Osteoblast (primary cell): ENCODE results near the gene ALG1. TPM values are rescaled to one million over a fixed set of nuclear protein-coding genes. Genes with fewer than 3 reads are reported as not detected.

ENCODE experiments used
- DNase-seq: peaks from one replicate; pipeline ENCODE4 v3.0.0; 2011; ENCODE audit warnings: low spot score, mixed read lengths; ENCODE audit not compliant: insufficient read length; ENCODE audit errors: missing footprints
- H2AFZ ChIP-seq: 2 replicates; pipeline ENCODE4 v1.6.0; 2011; ENCODE audit warnings: mild to moderate bottlenecking, low read length
- H3K27ac ChIP-seq: 2 replicates; pipeline ENCODE4 v1.5.1; 2011; ENCODE audit warnings: mild to moderate bottlenecking, low read depth, low read length, moderate library complexity
- H3K27me3 ChIP-seq: 2 replicates; pipeline ENCODE4 v1.6.0; 2012; ENCODE audit warnings: mild to moderate bottlenecking, control low read depth, inconsistent platforms, low read length, moderate library complexity; ENCODE audit not compliant: insufficient read depth
- H3K36me3 ChIP-seq: 2 replicates; pipeline ENCODE4 v1.5.1; 2011; ENCODE audit warnings: mild to moderate bottlenecking, low read length, control low read depth, moderate library complexity; ENCODE audit not compliant: insufficient read depth
- H3K4me1 ChIP-seq: 2 replicates; pipeline ENCODE4 v1.5.1; 2011; ENCODE audit warnings: mild to moderate bottlenecking, low read length, control low read depth, moderate library complexity; ENCODE audit not compliant: insufficient read depth
- H3K4me2 ChIP-seq: 2 replicates; pipeline ENCODE4 v1.6.0; 2011; ENCODE audit warnings: mild to moderate bottlenecking, low read length; ENCODE audit not compliant: insufficient read depth
- H3K4me3 ChIP-seq: fragments of 200-600 bp; sonication (generic); 3 replicates; pipeline ENCODE4 v1.5.1; 2012; ENCODE audit warnings: mild to moderate bottlenecking, low read length, inconsistent platforms; ENCODE audit not compliant: insufficient read depth
- H3K79me2 ChIP-seq: 2 replicates; pipeline ENCODE4 v1.6.0; 2012; ENCODE audit warnings: mild to moderate bottlenecking, low read length, control low read depth, inconsistent platforms; ENCODE audit not compliant: insufficient read depth
- H3K9me3 ChIP-seq: 2 replicates; pipeline ENCODE4 v1.5.1; 2011; ENCODE audit warnings: low read depth, low read length, control low read depth
- H4K20me1 ChIP-seq: 2 replicates; pipeline ENCODE4 v1.6.0; 2012; ENCODE audit warnings: mild to moderate bottlenecking, low read length, control low read depth; ENCODE audit not compliant: insufficient read depth
- CTCF ChIP-seq: IDR thresholded peaks from 2 replicates; pipeline ENCODE4 v1.5.1; 2011; ENCODE audit warnings: mild to moderate bottlenecking, low read depth, low read length, moderate library complexity; ENCODE audit errors: extremely low read depth
- total RNA-seq: library from RNA; depleted of rRNA; stranded (reverse); fragments of >200 nt; gene quantifications from 2 replicates; pipeline ENCODE4 v1.2.3, GENCODE V29; 2012

The ALG1 gene, protein sequence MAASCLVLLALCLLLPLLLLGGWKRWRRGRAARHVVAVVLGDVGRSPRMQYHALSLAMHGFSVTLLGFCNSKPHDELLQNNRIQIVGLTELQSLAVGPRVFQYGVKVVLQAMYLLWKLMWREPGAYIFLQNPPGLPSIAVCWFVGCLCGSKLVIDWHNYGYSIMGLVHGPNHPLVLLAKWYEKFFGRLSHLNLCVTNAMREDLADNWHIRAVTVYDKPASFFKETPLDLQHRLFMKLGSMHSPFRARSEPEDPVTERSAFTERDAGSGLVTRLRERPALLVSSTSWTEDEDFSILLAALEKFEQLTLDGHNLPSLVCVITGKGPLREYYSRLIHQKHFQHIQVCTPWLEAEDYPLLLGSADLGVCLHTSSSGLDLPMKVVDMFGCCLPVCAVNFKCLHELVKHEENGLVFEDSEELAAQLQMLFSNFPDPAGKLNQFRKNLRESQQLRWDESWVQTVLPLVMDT
- 43.3 and 43.4 TPM in 2 replicates for total RNA-seq

GRCh38 chr16:5071681-5072333 is at the start of gene ALG1:
ALG1 (plus strand) TSS chr16:5071843; CDS start chr16:5071850, 7 bp downstream.
- Histone ChIP-seq H3K4me2 (peak within 1 kb of the TSS; percentile 90), H3K79me2 (peaks cover 36% of the 10 kb centered on the region), H2AFZ (peak within 1 kb of the TSS; percentile 91), H3K27me3 (peaks cover 6% of the 10 kb centered on the region), H3K9me3 (no peaks in the 10 kb centered on the region), H3K4me3 (peak within 1 kb of the TSS; percentile 89), H3K4me1 (peaks cover 18% of the 10 kb centered on the region), H3K36me3 (peaks cover 16% of the 10 kb centered on the region), H4K20me1 (no peaks in the 10 kb centered on the region), H3K27ac (peak within 1 kb of the TSS; percentile 67)
- peak; percentile 97 for DNase-seq
- no peak for TF ChIP-seq CTCF

DNA sequence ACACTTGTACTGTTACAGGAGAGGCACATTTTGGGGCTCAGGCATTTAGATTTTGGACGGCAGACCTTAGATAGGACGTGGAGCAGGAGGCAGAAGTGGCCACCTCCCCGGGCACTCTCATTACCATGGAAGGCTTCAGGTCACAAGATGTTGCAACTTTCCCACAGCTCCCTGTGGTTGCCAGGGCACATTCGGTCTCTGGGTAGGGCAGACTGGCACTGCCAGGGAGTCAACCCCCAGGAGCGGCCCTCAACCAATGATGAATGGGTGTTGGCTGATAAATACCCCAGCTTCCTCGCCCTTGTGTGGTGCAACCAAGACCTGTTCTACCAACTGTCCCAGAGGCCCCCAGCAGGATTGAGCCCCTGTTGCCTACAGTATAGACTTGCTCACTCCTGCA is 49.1 kb upstream of the ALG1 start:
- no peak for TF ChIP-seq CTCF
- H2AFZ ChIP-seq: no peak overlapping the region
- peaks cover 4% of the 10 kb centered on the region for H3K27me3 ChIP-seq
- no peaks in the 10 kb centered on the region for H3K79me2 ChIP-seq
- H3K4me2 ChIP-seq: no peak overlapping the region
- H4K20me1 ChIP-seq: no peaks in the 10 kb centered on the region
- no peak overlapping the region for H3K27ac ChIP-seq
- H3K4me1 ChIP-seq: no peaks in the 10 kb centered on the region
- no peak for DNase-seq
- no peaks in the 10 kb centered on the region for H3K36me3 ChIP-seq
- no peaks in the 10 kb centered on the region for H3K9me3 ChIP-seq
- no peak overlapping the region for H3K4me3 ChIP-seq

DNA sequence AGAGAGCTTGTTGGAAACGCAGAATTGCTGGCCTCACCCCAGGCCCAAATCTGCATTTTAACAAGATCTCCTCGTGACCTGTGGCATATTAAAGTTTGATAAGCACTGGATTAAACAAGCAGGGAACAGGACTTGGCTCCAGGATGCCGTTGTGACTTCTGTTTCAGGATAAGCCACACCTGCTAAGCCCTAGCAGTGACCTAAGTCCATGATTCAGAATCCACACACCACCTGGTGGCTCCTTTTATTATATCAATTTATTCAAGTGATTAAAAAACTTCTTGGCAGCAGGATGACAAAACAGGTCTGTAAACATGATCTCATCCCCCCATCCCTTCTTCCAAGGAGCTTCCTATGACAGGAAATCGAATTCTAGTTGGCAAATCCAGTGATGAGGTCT is 47.0 kb upstream of the ALG1 start:
- Histone ChIP-seq H3K36me3 (no peaks in the 10 kb centered on the region), H3K27me3 (no peaks in the 10 kb centered on the region), H3K79me2 (no peaks in the 10 kb centered on the region), H3K4me2 (no peak overlapping the region), H3K4me3 (no peak overlapping the region), H3K4me1 (no peaks in the 10 kb centered on the region), H3K27ac (no peak overlapping the region), H3K9me3 (no peaks in the 10 kb centered on the region), H4K20me1 (no peaks in the 10 kb centered on the region), H2AFZ (no peak overlapping the region)
- peak; percentile 90 for DNase-seq
- TF ChIP-seq CTCF: no peak

GRCh38 chr16:5025171-5025632 is 46.4 kb upstream of the ALG1 start:
- Histone ChIP-seq H4K20me1 (no peaks in the 10 kb centered on the region), H3K27ac (no peak overlapping the region), H3K36me3 (no peaks in the 10 kb centered on the region), H3K4me3 (no peak overlapping the region), H2AFZ (no peak overlapping the region), H3K4me2 (no peak overlapping the region), H3K79me2 (no peaks in the 10 kb centered on the region), H3K27me3 (no peaks in the 10 kb centered on the region), H3K9me3 (no peaks in the 10 kb centered on the region), H3K4me1 (no peaks in the 10 kb centered on the region)
- peak; percentile 10 for TF ChIP-seq CTCF
- peak; percentile 51 for DNase-seq
